Measurements from ENCODE around the gene RBL2. TPM values are rescaled to one million over a fixed set of nuclear protein-coding genes. Genes with fewer than 3 reads are reported as not detected.

RBL2 gene
- total and polyA plus RNA-seq, 2 of the 13 experiments (the other 11 are each of a cell fraction or from before 2014, with no cell fraction given), result 41.2 to 60.9 TPM

- TF ChIP-seq ZNF616 (CRISPR knock-in tag; IDR thresholded peaks at IDR 0.05; ENCODE audit: low read depth), result peak; percentile 35; the same call in 1 of the 2 replicates
- peak; percentile 77 for TF ChIP-seq ZNF18 (CRISPR knock-in tag; IDR thresholded peaks at IDR 0.05; ENCODE audit: insufficient replicate concordance)
- TF ChIP-seq ZSCAN22 (CRISPR knock-in tag; IDR thresholded peaks at IDR 0.05), result no peak
- 0 out of 2 replicates have a peak, but pooled peaks have one; percentile 6 for TF ChIP-seq FOXK2 (IDR thresholded peaks at IDR 0.05)
- TF ChIP-seq ZNF460 (CRISPR knock-in tag; IDR thresholded peaks at IDR 0.05; ENCODE audit: borderline replicate concordance), result no peak
- TF ChIP-seq REST (IDR thresholded peaks at IDR 0.05; ENCODE audit: borderline replicate concordance in 1 of 2, low read depth in 1 of 2, low read length in 2 of 2), result peak in 1 of 2 experiments; percentile 18; a peak in 1 of 4 replicates
- TF ChIP-seq ZXDC (CRISPR knock-in tag; IDR thresholded peaks at IDR 0.05), result peak; percentile 39; the same call in 1 of the 2 replicates
- TF ChIP-seq AGO2 (optimal IDR thresholded peaks at IDR 0.05; ENCODE audit: low read depth, low read length), result no peak
- TF ChIP-seq TAF15 (IDR thresholded peaks at IDR 0.05; ENCODE audit: low read depth, low read length, poor library complexity, severe bottlenecking), result no peak
- TF ChIP-seq ZNF24 (IDR thresholded peaks at IDR 0.05), result no peak
- TF ChIP-seq ZNF530 (CRISPR knock-in tag; IDR thresholded peaks at IDR 0.05; ENCODE audit: low read depth), result no peak
- TF ChIP-seq ZNF781 (CRISPR knock-in tag; IDR thresholded peaks at IDR 0.05; ENCODE audit: borderline replicate concordance, not compliant biosample characterization), result no peak
- TF ChIP-seq ZNF614 (CRISPR knock-in tag; IDR thresholded peaks at IDR 0.05; ENCODE audit: borderline replicate concordance), result no peak; the same call in 1 of the 2 replicates
- peak; percentile 68 for TF ChIP-seq ZNF644 (CRISPR knock-in tag; IDR thresholded peaks at IDR 0.05; ENCODE audit: low read depth)
These were observed 77.4 kb downstream of the RBL2 start (continued) for GRCh38 chr16:53511403-53512280.

All from HepG2 (cell line).